ENCODE data around the gene AGAP1.

The AGAP1 gene

GRCh38 chr2:235573331-235574221 is 79.7 kb downstream of the AGAP1 start:
- DNase-seq, result no peak

DNA sequence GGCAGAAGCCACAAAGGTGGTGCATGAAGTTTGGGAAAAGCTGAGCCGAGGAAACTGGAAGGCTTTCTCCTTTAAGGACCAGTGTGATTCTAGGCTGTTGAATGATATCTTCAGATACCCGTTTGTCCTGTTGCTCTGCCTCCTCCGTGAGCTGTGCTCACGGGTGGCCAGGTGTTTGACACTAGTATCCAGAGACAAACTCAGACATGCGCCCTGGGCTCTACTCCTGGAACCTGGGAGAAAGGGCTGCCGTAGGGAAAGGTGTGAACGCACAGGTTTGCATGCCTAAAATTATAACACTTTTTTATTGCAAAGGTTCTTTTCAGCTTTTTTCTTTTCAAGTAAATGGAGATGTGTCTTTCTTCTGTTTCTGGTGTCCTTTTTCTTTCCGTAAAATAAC is 81.6 kb downstream of the AGAP1 start:
- no peak for DNase-seq

DNA sequence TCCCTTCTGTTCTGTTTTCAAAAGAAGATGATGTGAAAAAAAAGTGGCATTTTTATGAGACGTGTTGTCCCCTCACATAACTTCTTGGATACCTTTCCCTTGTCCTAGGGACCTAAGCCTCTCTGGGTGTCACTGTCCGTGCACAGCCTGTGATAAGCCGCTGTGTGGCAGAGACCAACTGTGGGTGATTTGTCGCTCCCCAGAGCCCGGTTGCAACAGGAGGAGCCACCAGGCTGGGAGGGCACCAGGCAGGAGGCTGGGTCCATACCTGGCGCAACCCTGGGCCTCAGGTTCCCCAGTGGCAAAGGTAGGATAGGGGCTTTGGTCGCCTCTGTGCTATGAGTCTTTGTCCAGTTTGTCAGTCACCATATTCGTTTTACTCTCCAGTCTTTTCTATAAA is 82.1 kb downstream of the AGAP1 start:
- DNase-seq, result no peak

GRCh38 chr2:235576337-235576910 is 82.6 kb downstream of the AGAP1 start:
- DNase-seq, result no peak

- DNase-seq, result no peak
These were observed 83.8 kb downstream of the AGAP1 start for GRCh38 chr2:235577404-235578330.

GRCh38 chr2:235579128-235579527 is 85.3 kb downstream of the AGAP1 start:
- no peak for DNase-seq

DNA sequence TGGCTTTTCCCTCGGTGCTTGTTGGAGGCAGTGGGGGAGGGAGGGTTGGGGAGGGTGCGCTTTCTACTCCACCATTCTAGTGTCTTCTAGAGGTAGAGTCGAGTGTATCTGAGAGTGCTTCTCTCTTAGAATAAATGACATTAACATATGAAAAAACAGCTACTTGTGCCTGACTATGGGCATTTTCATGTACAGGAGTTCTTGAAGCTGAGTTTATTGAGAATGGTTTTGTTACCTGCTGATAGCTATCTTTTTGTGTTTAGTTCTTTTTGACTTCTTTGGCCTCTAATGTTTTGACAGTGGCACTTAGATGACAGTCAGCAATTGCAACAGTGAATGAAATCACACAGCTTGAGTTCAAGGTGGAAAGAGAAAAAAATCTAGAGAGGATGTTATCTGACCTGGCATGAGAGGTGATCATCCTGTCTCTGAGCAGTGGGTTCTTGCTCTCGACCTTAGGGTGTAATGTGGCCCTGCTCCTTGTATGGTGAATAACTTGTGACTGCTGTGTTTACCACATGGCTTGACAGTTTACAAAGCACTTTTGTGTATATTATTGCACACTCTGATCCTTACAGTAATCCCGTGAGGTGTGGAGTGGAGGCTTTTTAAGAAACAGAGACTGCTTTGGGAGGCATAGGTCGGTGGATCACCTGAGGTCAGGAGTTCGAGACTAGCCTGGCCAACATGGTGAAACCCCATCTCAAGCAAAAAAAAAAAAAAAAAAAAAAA is 86.7 kb downstream of the AGAP1 start:
- DNase-seq, result no peak

DNA sequence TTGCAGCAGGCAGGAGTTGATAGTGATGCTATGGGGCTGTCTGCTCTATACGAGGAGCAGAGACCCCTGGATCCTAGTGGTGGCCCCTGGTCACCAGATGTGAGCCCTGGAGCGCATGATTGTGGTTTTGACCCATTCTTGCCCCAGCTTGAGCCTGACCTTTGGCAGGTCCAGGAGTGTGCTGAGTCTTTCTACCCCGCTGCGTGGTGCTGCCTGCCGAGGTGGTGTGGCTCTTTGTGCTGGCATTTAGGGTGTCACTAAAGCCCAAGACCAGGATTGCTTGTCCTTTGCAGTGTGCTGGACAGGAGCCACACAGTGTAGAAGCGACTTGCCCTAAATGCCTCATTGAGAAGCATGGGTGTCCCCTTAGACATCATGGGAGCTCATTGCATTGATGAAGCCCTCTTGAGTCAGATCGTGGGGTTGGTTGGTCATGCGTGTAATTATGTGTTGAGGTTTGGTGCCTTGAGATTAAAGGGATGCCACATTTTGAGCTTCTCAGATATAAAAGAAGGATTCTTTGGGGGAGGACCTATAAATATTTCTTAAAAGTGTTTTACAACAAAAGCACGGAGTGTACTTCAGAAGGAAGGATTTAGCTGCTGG is 88.3 kb downstream of the AGAP1 start:
- DNase-seq, result no peak

- DNase-seq, result no peak
These were observed 88.9 kb downstream of the AGAP1 start for GRCh38 chr2:235582729-235583128.

DNA sequence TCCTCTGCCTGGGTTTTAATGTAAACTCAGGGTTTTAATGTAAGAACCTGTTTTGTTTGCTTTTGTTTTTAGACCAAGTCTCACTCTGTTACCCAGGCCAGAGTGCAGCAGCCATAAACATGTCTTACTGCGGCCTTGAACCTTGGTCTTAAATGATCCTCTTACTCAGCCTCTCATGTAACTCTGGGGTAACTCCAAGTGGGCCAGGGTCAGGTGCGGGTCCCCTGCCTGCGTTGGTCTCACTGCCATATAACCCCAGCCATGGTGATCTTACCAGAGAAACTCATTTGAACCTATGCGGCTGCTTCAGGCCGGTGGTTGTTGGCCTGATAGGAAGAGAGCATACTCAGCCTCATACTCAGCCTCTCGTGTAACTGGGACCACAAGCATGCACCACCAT is 89.3 kb downstream of the AGAP1 start:
- no peak for DNase-seq

GRCh38 chr2:235583925-235584637 is 90.2 kb downstream of the AGAP1 start:
- DNase-seq, result no peak

GRCh38 chr2:235584638-235585007 is 90.8 kb downstream of the AGAP1 start:
- no peak for DNase-seq

DNA sequence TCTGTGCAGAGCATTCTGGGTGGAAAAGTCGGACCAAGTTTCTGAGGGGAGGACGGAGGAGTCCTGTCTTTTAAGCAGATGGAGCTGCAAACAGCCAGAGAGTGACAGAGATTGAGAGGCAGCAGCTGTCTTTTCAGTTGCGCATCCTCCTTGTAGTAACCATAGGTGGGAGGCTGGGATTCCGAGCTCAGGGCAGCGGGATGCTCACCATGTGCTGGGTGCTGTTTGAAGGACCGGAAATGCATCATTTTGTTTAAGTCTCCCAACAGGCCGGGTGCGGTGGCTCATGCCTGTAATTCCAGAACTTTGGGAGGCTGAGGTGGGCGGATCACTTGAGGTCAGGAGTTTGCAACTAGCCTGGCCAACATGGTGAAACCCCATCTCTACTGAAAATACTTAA is 93.4 kb downstream of the AGAP1 start:
- no peak for DNase-seq

DNA sequence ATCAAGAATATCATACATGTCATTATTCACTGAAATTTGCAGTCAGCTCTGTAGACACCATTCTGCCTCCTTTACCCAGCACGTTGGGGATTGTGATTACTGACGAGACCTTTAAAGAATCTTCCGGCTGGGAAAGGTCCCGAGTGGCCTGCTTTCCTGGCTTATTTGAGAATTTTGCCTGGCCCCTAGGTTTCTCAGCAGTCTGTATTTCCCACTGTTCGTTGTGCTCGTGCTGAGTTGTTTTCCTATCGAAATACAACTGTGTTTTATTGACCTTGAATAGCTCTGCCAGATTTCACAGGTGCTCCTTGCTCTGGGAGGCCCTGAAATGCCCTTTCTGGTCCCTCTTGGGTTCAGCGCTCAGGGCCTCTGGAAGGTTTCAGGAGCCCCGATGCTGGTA is 94.9 kb downstream of the AGAP1 start:
- no peak for DNase-seq

- DNase-seq, result no peak
These were observed 97.4 kb downstream of the AGAP1 start for GRCh38 chr2:235591231-235591730.

DNA sequence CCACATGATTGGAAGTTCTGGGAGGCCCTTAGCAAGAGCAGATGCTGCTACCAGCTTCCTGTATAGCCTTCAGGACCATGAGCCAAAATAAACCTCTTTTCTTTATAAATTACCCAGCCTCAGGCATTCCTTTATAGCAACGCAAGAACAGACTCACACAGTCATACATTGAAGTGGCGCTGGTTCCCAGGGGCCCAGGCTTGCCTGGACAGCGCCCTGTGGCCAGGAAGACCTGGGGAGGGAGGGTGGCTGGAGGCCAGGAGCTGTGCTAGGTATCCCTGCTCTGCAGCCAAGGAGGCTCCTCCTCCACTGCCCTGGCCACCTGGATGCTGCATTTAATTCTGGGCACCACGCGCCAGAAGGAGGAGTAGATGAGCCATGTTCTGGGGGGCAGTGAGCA is 98.1 kb downstream of the AGAP1 start:
- no peak for DNase-seq

- no peak for DNase-seq
These were observed 98.6 kb downstream of the AGAP1 start for GRCh38 chr2:235592430-235592829.

GRCh38 chr2:235592836-235593235 is 99.0 kb downstream of the AGAP1 start:
- DNase-seq, result no peak

GRCh38 chr2:235594041-235594440 is 100.2 kb downstream of the AGAP1 start:
- no peak for DNase-seq

- no peak for DNase-seq
These were observed 101.1 kb downstream of the AGAP1 start for GRCh38 chr2:235594964-235595363.

- peak; percentile 69 for DNase-seq
These were observed 101.7 kb downstream of the AGAP1 start for GRCh38 chr2:235595422-235596010.
